ENCODE data around the gene NUBP2.

DNA sequence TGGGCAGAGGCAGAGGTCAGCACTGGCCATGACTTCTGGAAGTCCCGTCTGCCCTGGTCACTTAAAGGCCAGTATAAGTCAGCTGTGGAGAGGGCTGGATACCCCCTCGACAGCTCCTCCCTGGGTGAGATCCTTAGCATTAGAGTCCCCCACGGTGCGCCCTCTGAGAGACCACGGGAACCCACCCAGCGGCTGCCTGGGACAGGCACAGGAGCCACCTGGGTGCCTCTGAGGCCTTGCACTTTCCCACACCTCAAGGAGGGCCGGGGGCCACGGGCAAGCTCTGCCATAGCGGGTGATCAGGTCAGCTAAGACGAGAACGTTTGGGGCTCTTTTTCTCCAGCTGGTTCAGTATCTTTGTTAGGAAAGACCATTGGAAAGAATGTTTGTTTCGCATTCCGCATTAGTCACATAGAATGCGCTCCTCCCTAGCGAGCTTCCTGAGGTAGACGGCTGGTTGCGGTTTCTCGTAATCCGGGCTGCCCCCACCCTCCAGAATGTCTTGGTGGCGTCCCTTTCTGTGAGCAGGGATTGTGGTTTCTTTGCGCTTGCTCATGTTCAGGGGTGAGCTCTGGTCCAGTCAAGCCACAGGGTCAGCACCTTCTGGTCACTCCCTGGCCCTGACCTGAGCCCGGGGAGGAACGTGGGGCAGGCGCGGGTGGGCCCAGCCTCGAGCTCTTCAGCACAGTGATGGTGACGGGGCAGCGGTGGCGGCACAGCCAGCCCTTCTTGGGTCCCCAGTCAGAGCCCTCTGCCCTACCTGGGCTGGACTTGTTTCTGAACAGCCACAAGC lies 36.7 kb upstream of the NUBP2 start:
- TF ChIP-seq, protein P1, sequence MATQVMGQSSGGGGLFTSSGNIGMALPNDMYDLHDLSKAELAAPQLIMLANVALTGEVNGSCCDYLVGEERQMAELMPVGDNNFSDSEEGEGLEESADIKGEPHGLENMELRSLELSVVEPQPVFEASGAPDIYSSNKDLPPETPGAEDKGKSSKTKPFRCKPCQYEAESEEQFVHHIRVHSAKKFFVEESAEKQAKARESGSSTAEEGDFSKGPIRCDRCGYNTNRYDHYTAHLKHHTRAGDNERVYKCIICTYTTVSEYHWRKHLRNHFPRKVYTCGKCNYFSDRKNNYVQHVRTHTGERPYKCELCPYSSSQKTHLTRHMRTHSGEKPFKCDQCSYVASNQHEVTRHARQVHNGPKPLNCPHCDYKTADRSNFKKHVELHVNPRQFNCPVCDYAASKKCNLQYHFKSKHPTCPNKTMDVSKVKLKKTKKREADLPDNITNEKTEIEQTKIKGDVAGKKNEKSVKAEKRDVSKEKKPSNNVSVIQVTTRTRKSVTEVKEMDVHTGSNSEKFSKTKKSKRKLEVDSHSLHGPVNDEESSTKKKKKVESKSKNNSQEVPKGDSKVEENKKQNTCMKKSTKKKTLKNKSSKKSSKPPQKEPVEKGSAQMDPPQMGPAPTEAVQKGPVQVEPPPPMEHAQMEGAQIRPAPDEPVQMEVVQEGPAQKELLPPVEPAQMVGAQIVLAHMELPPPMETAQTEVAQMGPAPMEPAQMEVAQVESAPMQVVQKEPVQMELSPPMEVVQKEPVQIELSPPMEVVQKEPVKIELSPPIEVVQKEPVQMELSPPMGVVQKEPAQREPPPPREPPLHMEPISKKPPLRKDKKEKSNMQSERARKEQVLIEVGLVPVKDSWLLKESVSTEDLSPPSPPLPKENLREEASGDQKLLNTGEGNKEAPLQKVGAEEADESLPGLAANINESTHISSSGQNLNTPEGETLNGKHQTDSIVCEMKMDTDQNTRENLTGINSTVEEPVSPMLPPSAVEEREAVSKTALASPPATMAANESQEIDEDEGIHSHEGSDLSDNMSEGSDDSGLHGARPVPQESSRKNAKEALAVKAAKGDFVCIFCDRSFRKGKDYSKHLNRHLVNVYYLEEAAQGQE (IDR thresholded peaks at IDR 0.05) = no peak
- TF ChIP-seq, protein P2, sequence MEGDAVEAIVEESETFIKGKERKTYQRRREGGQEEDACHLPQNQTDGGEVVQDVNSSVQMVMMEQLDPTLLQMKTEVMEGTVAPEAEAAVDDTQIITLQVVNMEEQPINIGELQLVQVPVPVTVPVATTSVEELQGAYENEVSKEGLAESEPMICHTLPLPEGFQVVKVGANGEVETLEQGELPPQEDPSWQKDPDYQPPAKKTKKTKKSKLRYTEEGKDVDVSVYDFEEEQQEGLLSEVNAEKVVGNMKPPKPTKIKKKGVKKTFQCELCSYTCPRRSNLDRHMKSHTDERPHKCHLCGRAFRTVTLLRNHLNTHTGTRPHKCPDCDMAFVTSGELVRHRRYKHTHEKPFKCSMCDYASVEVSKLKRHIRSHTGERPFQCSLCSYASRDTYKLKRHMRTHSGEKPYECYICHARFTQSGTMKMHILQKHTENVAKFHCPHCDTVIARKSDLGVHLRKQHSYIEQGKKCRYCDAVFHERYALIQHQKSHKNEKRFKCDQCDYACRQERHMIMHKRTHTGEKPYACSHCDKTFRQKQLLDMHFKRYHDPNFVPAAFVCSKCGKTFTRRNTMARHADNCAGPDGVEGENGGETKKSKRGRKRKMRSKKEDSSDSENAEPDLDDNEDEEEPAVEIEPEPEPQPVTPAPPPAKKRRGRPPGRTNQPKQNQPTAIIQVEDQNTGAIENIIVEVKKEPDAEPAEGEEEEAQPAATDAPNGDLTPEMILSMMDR (IDR thresholded peaks at IDR 0.05; ENCODE audit: low read depth, low read length, missing input control) = no peak
- no peak for TF ChIP-seq FOXA1 (IDR thresholded peaks at IDR 0.05)
- TF ChIP-seq, protein P3, sequence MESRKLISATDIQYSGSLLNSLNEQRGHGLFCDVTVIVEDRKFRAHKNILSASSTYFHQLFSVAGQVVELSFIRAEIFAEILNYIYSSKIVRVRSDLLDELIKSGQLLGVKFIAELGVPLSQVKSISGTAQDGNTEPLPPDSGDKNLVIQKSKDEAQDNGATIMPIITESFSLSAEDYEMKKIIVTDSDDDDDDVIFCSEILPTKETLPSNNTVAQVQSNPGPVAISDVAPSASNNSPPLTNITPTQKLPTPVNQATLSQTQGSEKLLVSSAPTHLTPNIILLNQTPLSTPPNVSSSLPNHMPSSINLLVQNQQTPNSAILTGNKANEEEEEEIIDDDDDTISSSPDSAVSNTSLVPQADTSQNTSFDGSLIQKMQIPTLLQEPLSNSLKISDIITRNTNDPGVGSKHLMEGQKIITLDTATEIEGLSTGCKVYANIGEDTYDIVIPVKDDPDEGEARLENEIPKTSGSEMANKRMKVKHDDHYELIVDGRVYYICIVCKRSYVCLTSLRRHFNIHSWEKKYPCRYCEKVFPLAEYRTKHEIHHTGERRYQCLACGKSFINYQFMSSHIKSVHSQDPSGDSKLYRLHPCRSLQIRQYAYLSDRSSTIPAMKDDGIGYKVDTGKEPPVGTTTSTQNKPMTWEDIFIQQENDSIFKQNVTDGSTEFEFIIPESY (IDR thresholded peaks at IDR 0.05) = no peak
- no peak for TF ChIP-seq YY1 (IDR thresholded peaks at IDR 0.05)
- TF ChIP-seq HNF4A (conservative IDR thresholded peaks at IDR 0.05) = no peak
- TF ChIP-seq GABPA (IDR thresholded peaks at IDR 0.05 in 1 of 2, conservative IDR thresholded peaks at IDR 0.05 in 1 of 2) = no peak
- TF ChIP-seq, protein P4, sequence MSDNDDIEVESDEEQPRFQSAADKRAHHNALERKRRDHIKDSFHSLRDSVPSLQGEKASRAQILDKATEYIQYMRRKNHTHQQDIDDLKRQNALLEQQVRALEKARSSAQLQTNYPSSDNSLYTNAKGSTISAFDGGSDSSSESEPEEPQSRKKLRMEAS (IDR thresholded peaks at IDR 0.05) = no peak
- TF ChIP-seq, protein P5, sequence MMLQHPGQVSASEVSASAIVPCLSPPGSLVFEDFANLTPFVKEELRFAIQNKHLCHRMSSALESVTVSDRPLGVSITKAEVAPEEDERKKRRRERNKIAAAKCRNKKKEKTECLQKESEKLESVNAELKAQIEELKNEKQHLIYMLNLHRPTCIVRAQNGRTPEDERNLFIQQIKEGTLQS (IDR thresholded peaks at IDR 0.05) = no peak
- no peak for TF ChIP-seq TAF1 (conservative IDR thresholded peaks at IDR 0.05)

All from liver (tissue), 3 donors.